GM13976 (cell line): ENCODE data around the gene SCYL2.
"Not testable (repeated sequence)": the region's sequence is repeated elsewhere in the genome, so short reads cannot be mapped to it uniquely, and the experiment has no call there.

Source experiments
- DNase-seq: peaks from one replicate; pipeline ENCODE4 v3.0.0; 2012; ENCODE audit warnings: low spot score
- CTCF ChIP-seq: IDR thresholded peaks from 2 replicates; pipeline ENCODE4 v1.5.1; 2012; ENCODE audit warnings: borderline replicate concordance, mild to moderate bottlenecking; ENCODE audit not compliant: insufficient read depth; ENCODE audit errors: extremely low read depth, missing control alignments, control extremely low read depth
- in situ Hi-C: fragments of 300-500 bp; cut with MboI; formaldehyde crosslinking; loops from one replicate; pipeline ENCODE4 v1.12.0; 2022; ENCODE audit warnings: low sequenced_read_pairs, mixed read lengths, inconsistent platforms; ENCODE audit not compliant: unreplicated experiment

SCYL2 gene

GRCh38 chr12:100268835-100269564, 2.0 kb downstream of the SCYL2 start:
- no peak for DNase-seq
- in situ Hi-C loops, result no loop called here
- TF ChIP-seq CTCF, result no peak

- no peak for TF ChIP-seq CTCF
- in situ Hi-C loops, result no loop called here
- no peak for DNase-seq
Measured at GRCh38 chr12:100273782-100274181, 6.8 kb downstream of the SCYL2 start.

GRCh38 chr12:100274291-100274690, 7.3 kb downstream of the SCYL2 start:
- no peak for TF ChIP-seq CTCF
- DNase-seq, result no peak

GRCh38 chr12:100279159-100279558, 12.2 kb downstream of the SCYL2 start:
- DNase-seq, result no peak
- in situ Hi-C loops, result no loop called here
- no peak for TF ChIP-seq CTCF

More at GRCh38 chr12:100274291-100274690, 7.3 kb downstream of the SCYL2 start:
- in situ Hi-C loops, result no loop called here

- DNase-seq, result no peak
- no peak for TF ChIP-seq CTCF
- in situ Hi-C loops, result no loop called here
Measured at GRCh38 chr12:100279607-100280244, 12.7 kb downstream of the SCYL2 start.

- in situ Hi-C loops, DNase-seq: not testable (repeated sequence)
Measured at GRCh38 chr12:100284556-100284955, 17.6 kb downstream of the SCYL2 start.

GRCh38 chr12:100289038-100289437, 22.1 kb downstream of the SCYL2 start:
- no peak for TF ChIP-seq CTCF
- in situ Hi-C loops, result no loop called here
- no peak for DNase-seq
